GM04504 (cell line): Measurements from ENCODE around the gene TTLL11.

Experiments used
- DNase-seq: peaks from one replicate; pipeline ENCODE4 v3.0.0-alpha.2; 2012; ENCODE audit warnings: low read depth

Gene TTLL11

GRCh38 chr9:121880343-121880898, 212.7 kb downstream of the TTLL11 start:
- DNase-seq: no peak

GRCh38 chr9:121878271-121878822, 214.8 kb downstream of the TTLL11 start:
- no peak for DNase-seq

GRCh38 chr9:121876658-121877271, 216.3 kb downstream of the TTLL11 start:
- DNase-seq: no peak

- DNase-seq: no peak
These were observed 216.9 kb downstream of the TTLL11 start for GRCh38 chr9:121876255-121876654.

GRCh38 chr9:121874524-121874923, 218.6 kb downstream of the TTLL11 start:
- no peak for DNase-seq

GRCh38 chr9:121871431-121872025, 221.6 kb downstream of the TTLL11 start:
- DNase-seq: no peak

- no peak for DNase-seq
These were observed 222.8 kb downstream of the TTLL11 start for GRCh38 chr9:121870271-121870670.

GRCh38 chr9:121868626-121869025, 224.5 kb downstream of the TTLL11 start:
- DNase-seq: no peak

- no peak for DNase-seq
These were observed 226.2 kb downstream of the TTLL11 start for GRCh38 chr9:121866927-121867326.

GRCh38 chr9:121865884-121866283, 227.2 kb downstream of the TTLL11 start:
- DNase-seq: no peak

- no peak for DNase-seq
These were observed 228.0 kb downstream of the TTLL11 start for GRCh38 chr9:121865060-121865459.

GRCh38 chr9:121863955-121864354, 229.2 kb downstream of the TTLL11 start:
- no peak for DNase-seq

- DNase-seq: no peak
These were observed 230.5 kb downstream of the TTLL11 start for GRCh38 chr9:121862371-121863332.

- DNase-seq: no peak
These were observed 231.5 kb downstream of the TTLL11 start for GRCh38 chr9:121861501-121862180.

GRCh38 chr9:121860744-121861143, 232.4 kb downstream of the TTLL11 start:
- DNase-seq: peak; percentile 76

GRCh38 chr9:121860213-121860612, 232.9 kb downstream of the TTLL11 start:
- DNase-seq: no peak

- DNase-seq: no peak
These were observed 233.5 kb downstream of the TTLL11 start for GRCh38 chr9:121859646-121860045.

- no peak for DNase-seq
These were observed 234.3 kb downstream of the TTLL11 start for GRCh38 chr9:121858788-121859187.

GRCh38 chr9:121857928-121858327, 235.2 kb downstream of the TTLL11 start:
- no peak for DNase-seq

GRCh38 chr9:121855476-121855875, 237.6 kb downstream of the TTLL11 start:
- DNase-seq: no peak

GRCh38 chr9:121853617-121854395, 239.3 kb downstream of the TTLL11 start:
- DNase-seq: no peak
